ENCODE results near the gene EPHA2.

EPHA2 gene

DNA sequence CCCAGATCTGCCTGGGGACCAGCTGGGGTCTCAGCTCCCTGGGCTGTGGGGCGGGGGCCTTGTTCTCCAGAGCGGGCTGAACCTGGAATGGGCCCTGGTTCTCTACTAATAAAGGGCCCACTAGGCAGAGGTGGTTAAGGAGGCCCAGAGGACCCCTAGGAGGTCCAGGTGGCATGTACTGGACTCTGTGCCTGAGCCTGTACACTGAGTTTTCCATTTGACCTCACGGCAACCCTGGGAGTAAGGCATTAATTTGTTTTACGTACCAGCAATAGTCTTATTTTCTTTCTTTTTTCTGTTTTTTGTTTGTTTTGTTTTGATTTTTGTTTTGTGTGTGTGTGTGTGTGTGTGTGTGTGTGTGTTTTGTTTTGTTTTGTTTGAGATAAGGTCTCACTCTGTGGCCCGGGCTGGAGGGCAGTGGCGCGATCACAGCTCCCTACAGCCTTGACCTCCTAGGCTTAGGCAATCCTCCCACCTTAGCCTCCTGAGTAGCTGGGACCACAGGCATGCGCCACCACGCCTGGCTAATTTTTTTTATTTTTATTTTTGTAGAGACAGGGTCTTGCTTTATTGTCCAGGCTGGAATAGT, 62.9 kb downstream of the EPHA2 start:
- no peaks in the 10 kb centered on the region for H3K36me3 ChIP-seq (ENCODE audit: insufficient read depth)
- H2AFZ ChIP-seq (ENCODE audit: low read depth): no peak overlapping the region
- H3K9ac ChIP-seq: no peak overlapping the region
- no peak overlapping the region for H3K4me2 ChIP-seq
- H4K20me1 ChIP-seq (ENCODE audit: insufficient read depth): no peaks in the 10 kb centered on the region
- no peaks in the 10 kb centered on the region for H3K4me1 ChIP-seq (ENCODE audit: low read depth, poor library complexity, severe bottlenecking)
- no peak for TF ChIP-seq CTCF (conservative IDR thresholded peaks at IDR 0.05; ENCODE audit: low read depth, low read length)
- no peak overlapping the region for H3K27ac ChIP-seq
- H3K4me3 ChIP-seq (IDR thresholded peaks at IDR 0.05; ENCODE audit: insufficient read depth, low read depth, low read length): no peak overlapping the region
- H3K27me3 ChIP-seq (ENCODE audit: insufficient read depth, low read depth): peaks cover 8% of the 10 kb centered on the region; the same call in 1 of the 2 replicates
- H3K79me2 ChIP-seq (ENCODE audit: insufficient read depth, low read depth): no peaks in the 10 kb centered on the region

DNA sequence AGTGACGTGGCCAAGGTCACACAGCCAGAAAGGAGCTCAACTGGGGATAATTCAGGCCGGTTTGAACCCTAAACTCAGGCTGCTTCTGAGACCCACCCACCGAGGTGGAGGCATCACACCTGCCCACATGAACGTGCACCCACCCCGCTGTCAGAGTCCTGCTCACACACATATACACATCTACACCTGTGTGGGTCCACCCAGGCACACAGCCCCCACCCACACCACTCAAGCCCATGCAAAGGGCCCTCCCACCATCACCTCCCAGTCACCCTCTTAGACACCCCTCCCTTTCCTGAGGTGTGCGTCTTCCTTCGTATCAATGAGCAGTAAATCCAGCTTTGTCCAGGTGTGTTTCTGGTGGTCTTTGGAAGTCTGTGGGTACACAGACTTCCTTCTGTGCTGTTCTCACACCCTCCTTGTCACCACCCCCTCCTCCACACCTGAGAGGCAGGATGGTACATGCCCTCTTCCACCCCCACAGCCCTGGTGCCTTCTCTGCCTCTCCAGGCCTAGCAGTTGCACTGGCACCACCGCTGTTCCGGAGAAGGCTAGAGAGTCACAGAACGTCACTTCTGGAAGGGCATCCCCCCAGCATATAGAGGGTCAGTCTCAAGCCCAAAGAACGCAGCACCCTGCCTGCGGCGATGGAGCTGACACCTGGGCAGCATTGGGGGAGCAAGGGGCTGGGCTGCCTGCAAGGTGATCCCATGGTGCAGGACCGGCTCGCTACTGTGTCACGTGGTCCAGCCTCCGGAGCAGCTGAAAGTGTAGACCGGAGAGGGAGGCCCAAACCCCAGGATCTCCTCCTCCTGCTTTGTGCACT, 63.6 kb downstream of the EPHA2 start:
- Histone ChIP-seq H3K4me2 (no peak overlapping the region), H3K4me3 (IDR thresholded peaks at IDR 0.05; ENCODE audit: insufficient read depth, low read depth, low read length) (no peak overlapping the region), H3K27me3 (ENCODE audit: insufficient read depth, low read depth) (peaks cover 8% of the 10 kb centered on the region; the same call in 1 of the 2 replicates), H3K9ac (no peak overlapping the region), H3K27ac (no peak overlapping the region), H3K4me1 (ENCODE audit: low read depth, poor library complexity, severe bottlenecking) (no peaks in the 10 kb centered on the region), H3K36me3 (ENCODE audit: insufficient read depth) (no peaks in the 10 kb centered on the region), H3K79me2 (ENCODE audit: insufficient read depth, low read depth) (no peaks in the 10 kb centered on the region), H4K20me1 (ENCODE audit: insufficient read depth) (no peaks in the 10 kb centered on the region), H2AFZ (ENCODE audit: low read depth) (no peak overlapping the region)
- no peak for TF ChIP-seq CTCF (conservative IDR thresholded peaks at IDR 0.05; ENCODE audit: low read depth, low read length)

DNA sequence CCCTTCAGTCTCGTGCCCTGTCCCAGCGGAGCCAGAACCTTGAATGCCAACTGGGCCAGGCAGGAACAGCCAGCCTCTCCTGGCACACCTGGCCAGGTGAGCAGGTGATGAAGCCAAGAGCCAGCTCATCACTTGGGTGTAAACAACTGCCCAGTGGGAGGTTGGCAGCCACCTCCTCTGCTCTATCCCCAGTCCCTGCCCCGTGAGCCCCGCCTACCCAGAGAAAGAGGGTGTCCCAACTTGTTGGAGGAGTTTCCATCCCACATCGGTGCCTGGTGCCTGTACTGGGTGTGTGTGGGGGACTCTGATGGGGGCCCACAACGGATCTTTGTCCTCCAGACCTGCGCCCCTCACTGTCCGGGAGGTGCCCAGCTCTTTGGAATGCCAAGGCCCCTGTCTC, 64.6 kb downstream of the EPHA2 start:
- Histone ChIP-seq H3K4me2 (no peak overlapping the region), H3K9ac (no peak overlapping the region), H3K36me3 (ENCODE audit: insufficient read depth) (no peaks in the 10 kb centered on the region), H3K27me3 (ENCODE audit: insufficient read depth, low read depth) (peaks cover 8% of the 10 kb centered on the region; the same call in 1 of the 2 replicates), H3K79me2 (ENCODE audit: insufficient read depth, low read depth) (no peaks in the 10 kb centered on the region), H3K4me3 (IDR thresholded peaks at IDR 0.05; ENCODE audit: insufficient read depth, low read depth, low read length) (no peak overlapping the region), H3K27ac (no peak overlapping the region), H3K4me1 (ENCODE audit: low read depth, poor library complexity, severe bottlenecking) (no peaks in the 10 kb centered on the region), H4K20me1 (ENCODE audit: insufficient read depth) (no peaks in the 10 kb centered on the region), H2AFZ (ENCODE audit: low read depth) (no peak overlapping the region)
- no peak for TF ChIP-seq CTCF (conservative IDR thresholded peaks at IDR 0.05; ENCODE audit: low read depth, low read length)

DNA sequence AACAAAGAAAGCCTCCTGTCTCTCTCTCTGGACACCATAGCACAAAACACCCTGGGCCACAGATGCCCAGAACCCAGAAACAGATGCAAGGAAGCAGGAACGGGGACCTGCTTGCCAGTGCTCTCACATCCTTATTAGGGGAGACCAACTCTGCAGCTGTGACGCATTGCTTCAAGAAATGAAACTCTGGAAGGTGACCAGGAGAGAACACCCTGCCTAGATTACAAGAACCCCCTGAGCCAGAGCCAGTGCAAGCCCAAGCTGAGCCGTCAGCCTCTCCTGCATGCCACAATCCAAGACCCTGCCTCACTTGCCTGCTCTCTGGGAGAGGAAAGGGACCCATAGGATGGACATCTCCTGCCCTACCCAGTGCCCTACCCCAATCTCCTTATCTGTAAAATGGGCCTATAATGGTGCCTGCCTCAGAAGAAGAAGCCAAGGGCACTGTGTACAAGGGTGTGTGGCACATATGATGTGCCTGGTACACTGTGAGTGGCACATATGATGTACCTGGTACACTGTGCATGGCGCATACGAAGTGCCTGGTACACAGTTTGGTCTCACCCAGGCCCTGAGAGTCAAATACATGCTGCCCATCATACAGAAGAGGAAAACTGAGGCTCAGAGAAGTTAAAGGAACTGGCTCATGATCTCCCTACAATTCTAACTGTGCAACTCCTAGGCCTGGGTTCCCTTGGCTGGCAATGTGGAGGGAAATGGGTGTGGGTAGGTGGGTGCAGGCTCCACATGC, 65.6 kb downstream of the EPHA2 start:
- Histone ChIP-seq H3K9ac (no peak overlapping the region), H2AFZ (ENCODE audit: low read depth) (no peak overlapping the region), H3K36me3 (ENCODE audit: insufficient read depth) (no peaks in the 10 kb centered on the region), H3K4me1 (ENCODE audit: low read depth, poor library complexity, severe bottlenecking) (no peaks in the 10 kb centered on the region), H3K79me2 (ENCODE audit: insufficient read depth, low read depth) (no peaks in the 10 kb centered on the region), H3K4me2 (no peak overlapping the region), H4K20me1 (ENCODE audit: insufficient read depth) (no peaks in the 10 kb centered on the region), H3K27ac (no peak overlapping the region), H3K27me3 (ENCODE audit: insufficient read depth, low read depth) (peaks cover 8% of the 10 kb centered on the region; the same call in 1 of the 2 replicates), H3K4me3 (IDR thresholded peaks at IDR 0.05; ENCODE audit: insufficient read depth, low read depth, low read length) (no peak overlapping the region)
- no peak for TF ChIP-seq CTCF (conservative IDR thresholded peaks at IDR 0.05; ENCODE audit: low read depth, low read length)
